Stimulated activated CD4-positive, alpha-beta T cell treated with anti-CD3 and anti-CD28 coated beads, Interleukin-1b, Interleukin-23, amount 100 ng/mL, for 24 hours (primary cell): ENCODE data around the gene DYRK1A.

Experiments used
- DNase-seq, 4 experiments: peaks; one replicate each; pipeline ENCODE4 v3.0.0-alpha.2; 2020; ENCODE audit warnings: low read depth in 4 of 4, low spot score in 1 of 4

Gene DYRK1A

GRCh38 chr21:37447288-37447936, 80.8 kb downstream of the DYRK1A start:
- no peak for DNase-seq

- DNase-seq = no peak
Observed at GRCh38 chr21:37449302-37449937, 82.8 kb downstream of the DYRK1A start.

GRCh38 chr21:37450445-37450941, 83.9 kb downstream of the DYRK1A start:
- DNase-seq = no peak

GRCh38 chr21:37451446-37451845, 84.9 kb downstream of the DYRK1A start:
- no peak for DNase-seq

GRCh38 chr21:37452227-37452626, 85.7 kb downstream of the DYRK1A start:
- no peak for DNase-seq

- DNase-seq = no peak
Observed at GRCh38 chr21:37453350-37453749, 86.8 kb downstream of the DYRK1A start.

GRCh38 chr21:37454869-37455503, 88.4 kb downstream of the DYRK1A start:
- no peak for DNase-seq

- no peak for DNase-seq
Observed at GRCh38 chr21:37455504-37455911, 88.9 kb downstream of the DYRK1A start.

GRCh38 chr21:37458669-37459276, 92.2 kb downstream of the DYRK1A start:
- DNase-seq = no peak

GRCh38 chr21:37459575-37459974, 93.0 kb downstream of the DYRK1A start:
- DNase-seq = no peak

- DNase-seq = no peak
Observed at GRCh38 chr21:37460196-37460595, 93.6 kb downstream of the DYRK1A start.

- no peak for DNase-seq
Observed at GRCh38 chr21:37461479-37461878, 94.9 kb downstream of the DYRK1A start.

GRCh38 chr21:37462087-37462861, 95.7 kb downstream of the DYRK1A start:
- DNase-seq = no peak

- DNase-seq = peak in 1 of 4 experiments; percentile 8
Observed at GRCh38 chr21:37463083-37463801, 96.7 kb downstream of the DYRK1A start.

GRCh38 chr21:37467082-37467481, 100.5 kb downstream of the DYRK1A start:
- no peak for DNase-seq

- DNase-seq = no peak
Observed at GRCh38 chr21:37468909-37469308, 102.3 kb downstream of the DYRK1A start.

GRCh38 chr21:37469441-37469840, 102.9 kb downstream of the DYRK1A start:
- no peak for DNase-seq

- no peak for DNase-seq
Observed at GRCh38 chr21:37472581-37472980, 106.0 kb downstream of the DYRK1A start.

- DNase-seq = no peak
Observed at GRCh38 chr21:37473491-37473890, 106.9 kb downstream of the DYRK1A start.

GRCh38 chr21:37474342-37474741, 107.8 kb downstream of the DYRK1A start:
- no peak for DNase-seq
